GM12874 (cell line): Measurements from ENCODE around the gene ANKS1A.

Experiments used
- TF ChIP-seq, protein P1 (sequence below): IDR thresholded peaks from 2 replicates; pipeline ENCODE4 v1.5.1; 2011; ENCODE audit warnings: low read depth, mild to moderate bottlenecking, control low read depth, low read length, moderate library complexity; ENCODE audit not compliant: insufficient read depth

ANKS1A gene

GRCh38 chr6:35093118-35093445 lies 204.0 kb downstream of the ANKS1A start:
- TF ChIP-seq, protein P1, sequence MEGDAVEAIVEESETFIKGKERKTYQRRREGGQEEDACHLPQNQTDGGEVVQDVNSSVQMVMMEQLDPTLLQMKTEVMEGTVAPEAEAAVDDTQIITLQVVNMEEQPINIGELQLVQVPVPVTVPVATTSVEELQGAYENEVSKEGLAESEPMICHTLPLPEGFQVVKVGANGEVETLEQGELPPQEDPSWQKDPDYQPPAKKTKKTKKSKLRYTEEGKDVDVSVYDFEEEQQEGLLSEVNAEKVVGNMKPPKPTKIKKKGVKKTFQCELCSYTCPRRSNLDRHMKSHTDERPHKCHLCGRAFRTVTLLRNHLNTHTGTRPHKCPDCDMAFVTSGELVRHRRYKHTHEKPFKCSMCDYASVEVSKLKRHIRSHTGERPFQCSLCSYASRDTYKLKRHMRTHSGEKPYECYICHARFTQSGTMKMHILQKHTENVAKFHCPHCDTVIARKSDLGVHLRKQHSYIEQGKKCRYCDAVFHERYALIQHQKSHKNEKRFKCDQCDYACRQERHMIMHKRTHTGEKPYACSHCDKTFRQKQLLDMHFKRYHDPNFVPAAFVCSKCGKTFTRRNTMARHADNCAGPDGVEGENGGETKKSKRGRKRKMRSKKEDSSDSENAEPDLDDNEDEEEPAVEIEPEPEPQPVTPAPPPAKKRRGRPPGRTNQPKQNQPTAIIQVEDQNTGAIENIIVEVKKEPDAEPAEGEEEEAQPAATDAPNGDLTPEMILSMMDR = no peak

- TF ChIP-seq, protein P1 = no peak
Observed at GRCh38 chr6:35093783-35094182, 204.7 kb downstream of the ANKS1A start.

- TF ChIP-seq, protein P1 = no peak
Observed at GRCh38 chr6:35094183-35094582, 205.1 kb downstream of the ANKS1A start.

GRCh38 chr6:35096129-35096862 lies 207.2 kb downstream of the ANKS1A start:
- TF ChIP-seq, protein P1 = no peak

DNA sequence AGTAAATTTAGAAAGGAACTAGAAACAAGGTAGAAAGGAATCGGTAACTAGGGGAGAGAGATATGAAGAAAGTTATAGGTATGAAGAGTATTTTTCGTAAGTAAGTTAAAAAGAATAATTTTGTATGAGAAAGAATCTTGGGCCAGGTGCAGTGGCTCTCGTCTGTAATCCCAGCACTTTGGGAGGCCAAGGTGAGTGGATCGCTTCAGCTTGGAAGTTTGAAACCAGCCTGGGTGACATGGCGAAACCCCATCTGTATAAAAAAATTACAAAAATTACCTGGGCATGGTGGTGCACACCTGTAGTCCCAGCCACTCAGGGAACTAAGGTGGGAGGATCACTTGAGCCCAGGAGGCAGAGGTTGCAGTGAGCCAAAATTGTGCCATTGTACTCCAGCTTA lies 210.1 kb downstream of the ANKS1A start:
- TF ChIP-seq, protein P1 = no peak

GRCh38 chr6:35105078-35105477 lies 216.0 kb downstream of the ANKS1A start:
- TF ChIP-seq, protein P1 = no peak

GRCh38 chr6:35108309-35108885 lies 219.3 kb downstream of the ANKS1A start:
- TF ChIP-seq, protein P1 = no peak
